ENCODE data around the gene STK32A.
A peak's percentile ranks its signal among the peaks of the same experiment; 100 is the strongest.
"Not testable (repeated sequence)": the region's sequence is repeated elsewhere in the genome, so short reads cannot be mapped to it uniquely, and the experiment has no call there.

Gene STK32A

DNA sequence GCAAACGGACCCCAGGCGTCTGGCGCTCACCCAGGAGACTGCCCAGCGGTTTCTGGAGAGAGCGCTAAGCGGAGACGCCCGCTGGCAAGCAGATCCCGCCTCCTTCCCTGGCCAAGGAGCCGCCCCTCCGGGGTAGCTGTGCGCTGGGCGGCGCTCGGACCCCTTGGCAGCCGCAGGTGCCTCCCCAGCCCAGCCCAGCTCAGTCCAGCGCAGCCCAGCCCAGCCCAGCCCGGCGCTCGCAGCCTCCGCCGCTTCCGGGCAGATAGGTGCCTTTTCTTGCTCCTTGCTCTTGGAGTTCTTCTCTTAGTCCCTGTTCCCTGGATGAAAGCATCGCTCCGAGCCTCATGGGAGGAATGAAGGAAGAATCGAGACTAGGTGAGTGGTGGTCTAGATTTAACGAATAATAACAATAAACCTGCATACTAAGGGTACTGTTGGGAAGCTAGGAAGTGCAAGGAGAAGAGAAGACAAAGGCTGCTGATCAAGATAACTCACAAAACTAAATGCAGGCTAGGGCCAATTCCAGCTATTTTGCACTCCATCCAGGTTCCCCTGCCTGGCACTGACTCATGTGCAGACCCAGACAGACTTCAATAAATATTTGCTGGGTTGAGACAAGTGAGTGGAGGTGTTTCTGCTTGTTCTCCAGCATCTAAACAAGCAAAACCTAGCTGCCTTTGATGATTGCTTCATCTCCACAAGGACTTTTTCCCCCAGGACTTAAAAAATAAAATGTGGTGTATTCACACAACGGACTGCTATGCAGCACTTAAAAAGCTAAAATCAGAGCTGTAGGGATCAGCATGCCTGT, at the start of gene STK32A:
Gene STK32A (plus strand): TSS at position 202 of the 811 bp plus-strand sequence. CDS start 4,609 bp downstream, outside the sequence.
- no peak for DNase-seq (ENCODE audit: low read depth)

- no peak for DNase-seq (ENCODE audit: low read depth)
Measured at GRCh38 chr5:147187099-147187540, 47.7 kb upstream of the STK32A start.

DNA sequence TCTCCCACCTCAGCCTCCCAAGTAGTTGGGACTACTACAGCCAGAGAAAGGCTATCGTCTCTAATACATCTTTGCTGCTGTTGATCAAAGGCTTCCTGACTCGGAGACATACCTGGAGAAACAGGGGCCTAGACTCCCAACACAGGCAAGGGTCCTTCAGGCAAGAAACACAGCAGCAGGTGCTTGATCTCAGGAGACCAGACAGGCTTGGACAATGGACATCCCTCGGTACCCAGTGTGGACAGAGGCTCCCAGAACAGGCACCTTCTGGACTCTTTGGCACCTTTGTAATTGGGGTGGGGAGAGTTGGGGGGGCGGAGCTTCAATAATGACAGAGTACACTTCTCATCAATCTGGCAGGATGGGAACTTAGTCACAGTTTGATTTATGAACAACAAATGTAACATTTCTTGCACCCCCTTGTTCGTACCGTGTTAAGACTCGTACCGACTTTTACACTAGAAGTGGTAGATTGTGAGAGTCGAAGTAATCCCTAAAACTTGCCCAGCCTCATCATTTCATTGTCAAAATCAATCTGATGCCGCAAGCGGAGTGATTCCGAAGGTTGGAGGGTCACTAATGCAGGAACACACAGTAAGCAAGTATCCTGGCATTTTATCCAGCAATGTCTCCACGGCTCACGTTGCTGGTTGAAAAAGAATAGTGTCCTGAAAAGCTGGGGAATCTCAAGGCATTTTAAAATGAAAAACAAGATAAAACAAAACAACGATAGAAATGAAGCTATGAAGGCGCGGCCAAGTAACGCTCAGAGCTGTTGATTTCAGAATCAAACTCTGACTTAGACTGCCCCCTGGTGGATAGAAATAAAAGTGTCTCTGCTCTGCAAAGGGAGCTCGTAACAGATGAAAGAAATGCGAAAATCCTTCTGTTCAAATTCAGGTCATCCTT, 46.4 kb upstream of the STK32A start:
- DNase-seq (ENCODE audit: low read depth): peak; percentile 2

DNA sequence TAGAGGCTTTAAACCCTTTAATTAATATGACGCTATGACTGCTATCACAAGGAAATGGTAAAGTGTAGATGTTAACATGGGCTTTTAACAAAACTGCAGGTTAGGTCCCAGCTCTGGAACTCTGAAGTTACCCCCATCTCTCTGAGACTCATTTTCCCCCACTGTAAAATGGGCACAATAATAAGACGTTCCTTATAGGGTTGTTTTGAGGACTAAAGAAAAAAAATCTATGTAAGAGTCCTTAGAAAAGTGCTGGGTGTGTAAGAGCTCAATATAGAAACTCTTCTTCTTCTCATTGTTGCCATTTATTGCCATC, 45.8 kb upstream of the STK32A start:
- no peak for DNase-seq (ENCODE audit: low read depth)

GRCh38 chr5:147190331-147190730, 44.5 kb upstream of the STK32A start:
- no peak for DNase-seq (ENCODE audit: low read depth)

DNA sequence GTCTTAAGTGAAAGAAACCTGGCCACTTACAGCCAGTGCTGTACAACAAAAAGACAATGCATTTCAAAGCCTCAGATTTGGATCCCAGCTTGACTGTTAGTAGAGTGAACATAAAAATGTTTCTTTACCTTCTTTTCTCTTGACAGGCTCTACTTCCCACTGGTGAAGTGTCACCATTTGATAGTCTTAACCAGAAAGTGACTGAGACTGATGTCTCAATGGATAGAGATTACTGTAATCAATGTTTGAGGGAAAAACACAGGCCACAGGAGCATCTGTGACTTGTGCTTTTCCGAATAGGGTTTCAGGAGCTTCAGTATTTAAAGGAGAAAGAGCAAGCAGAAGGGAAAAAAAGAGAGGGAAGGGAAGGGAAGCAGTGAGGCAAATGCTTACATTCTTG, 41.7 kb upstream of the STK32A start:
- no peak for DNase-seq (ENCODE audit: low read depth)

GRCh38 chr5:147200004-147200403, 34.8 kb upstream of the STK32A start:
- no peak for DNase-seq (ENCODE audit: low read depth)

- DNase-seq (ENCODE audit: low read depth): no peak
Measured at GRCh38 chr5:147203213-147203612, 31.6 kb upstream of the STK32A start.

GRCh38 chr5:147204576-147204975, 30.2 kb upstream of the STK32A start:
- DNase-seq (ENCODE audit: low read depth): no peak

- DNase-seq (ENCODE audit: low read depth): no peak
Measured at GRCh38 chr5:147208134-147208533, 26.7 kb upstream of the STK32A start.

DNA sequence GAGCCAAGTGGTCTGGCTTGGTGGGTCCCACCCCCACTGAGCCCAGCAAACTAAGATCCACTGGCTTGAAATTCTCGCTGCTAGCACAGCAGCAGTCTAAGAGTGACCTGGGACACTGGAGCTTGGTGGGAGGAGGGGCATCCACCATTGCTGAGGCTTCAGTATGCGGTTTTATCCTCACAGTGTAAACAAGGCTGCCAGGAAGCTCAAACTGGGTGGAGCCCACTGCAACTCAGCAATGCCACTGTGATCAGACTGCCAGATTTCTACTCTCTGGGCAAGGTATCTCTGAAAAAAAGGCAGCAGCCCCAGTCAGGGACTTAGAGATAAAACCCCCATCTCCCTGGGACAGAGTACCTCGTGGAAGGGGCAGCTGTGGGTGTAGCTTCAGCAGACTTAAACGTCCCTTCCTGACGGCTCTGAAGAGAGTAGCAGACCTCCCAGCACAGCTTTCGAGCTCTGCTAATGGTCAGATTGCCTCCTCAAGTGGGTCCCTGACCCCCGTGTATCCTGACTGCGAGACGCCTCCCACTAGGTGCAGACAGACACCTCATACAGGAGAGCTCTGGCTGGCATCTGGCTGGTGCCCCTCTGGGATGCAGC, 18.2 kb upstream of the STK32A start:
- no peak for DNase-seq (ENCODE audit: low read depth)

- no peak for DNase-seq (ENCODE audit: low read depth)
Measured at GRCh38 chr5:147223343-147223742, 11.5 kb upstream of the STK32A start.

DNA sequence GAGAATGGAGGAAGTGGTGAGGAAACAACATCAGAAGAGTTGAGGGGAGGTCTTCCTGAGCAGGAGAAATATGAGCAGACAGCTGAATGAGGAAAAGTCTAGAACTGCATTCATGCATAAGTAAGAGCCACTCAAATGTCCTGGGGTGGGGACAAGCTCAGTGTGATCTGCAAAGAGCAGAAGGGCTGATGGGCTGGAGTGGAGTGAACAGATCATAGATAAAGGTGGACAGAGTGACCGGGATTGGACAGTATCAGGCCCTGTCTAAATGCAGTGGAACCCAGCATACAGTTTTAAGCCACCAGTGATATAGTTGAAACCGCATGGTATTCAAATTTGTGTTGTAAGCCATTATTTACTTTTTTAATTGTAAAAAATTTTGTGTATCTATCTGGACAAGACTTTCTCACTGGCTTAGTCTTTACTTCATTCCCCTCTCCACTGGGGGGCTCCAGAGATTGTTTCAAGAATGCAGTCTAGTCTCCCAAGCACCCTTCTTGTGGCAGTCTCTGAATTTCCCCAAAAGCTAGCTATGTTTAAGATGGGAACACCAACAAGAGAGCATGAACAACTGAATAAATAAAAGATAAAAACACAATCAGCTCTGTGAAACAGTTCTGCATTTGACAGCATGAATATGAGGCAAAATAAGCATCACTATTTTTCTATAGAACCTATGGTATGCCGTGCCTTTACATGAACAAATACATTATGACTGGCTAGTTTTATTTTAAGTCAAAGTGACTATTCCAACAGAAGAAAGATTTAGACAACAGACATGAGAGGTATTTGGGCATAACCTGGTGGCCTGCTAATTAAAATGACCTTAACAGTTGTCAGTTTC, 10.7 kb upstream of the STK32A start:
- DNase-seq (ENCODE audit: low read depth): no peak

DNA sequence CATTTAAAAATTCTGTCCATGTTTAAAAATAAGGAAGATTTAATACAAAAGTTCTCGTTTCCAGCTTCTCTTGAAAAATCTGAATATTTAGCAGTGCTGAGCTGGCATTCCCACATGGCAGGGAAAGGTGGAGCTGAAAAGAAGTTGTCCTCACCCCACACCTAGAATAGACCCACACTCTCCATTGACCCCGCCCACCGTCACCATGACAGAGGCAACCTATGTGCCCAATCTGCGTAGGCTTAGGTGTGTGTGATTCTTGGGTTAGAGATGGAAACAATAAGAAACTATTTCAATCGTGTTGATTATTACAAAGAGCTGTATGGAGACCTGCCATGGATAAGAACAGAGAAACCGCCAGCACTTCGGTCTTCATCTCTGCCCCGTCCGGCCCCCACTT, 8.9 kb upstream of the STK32A start:
- DNase-seq (ENCODE audit: low read depth): no peak

- no peak for DNase-seq (ENCODE audit: low read depth)
Measured at GRCh38 chr5:147226512-147226911, 8.3 kb upstream of the STK32A start.

DNA sequence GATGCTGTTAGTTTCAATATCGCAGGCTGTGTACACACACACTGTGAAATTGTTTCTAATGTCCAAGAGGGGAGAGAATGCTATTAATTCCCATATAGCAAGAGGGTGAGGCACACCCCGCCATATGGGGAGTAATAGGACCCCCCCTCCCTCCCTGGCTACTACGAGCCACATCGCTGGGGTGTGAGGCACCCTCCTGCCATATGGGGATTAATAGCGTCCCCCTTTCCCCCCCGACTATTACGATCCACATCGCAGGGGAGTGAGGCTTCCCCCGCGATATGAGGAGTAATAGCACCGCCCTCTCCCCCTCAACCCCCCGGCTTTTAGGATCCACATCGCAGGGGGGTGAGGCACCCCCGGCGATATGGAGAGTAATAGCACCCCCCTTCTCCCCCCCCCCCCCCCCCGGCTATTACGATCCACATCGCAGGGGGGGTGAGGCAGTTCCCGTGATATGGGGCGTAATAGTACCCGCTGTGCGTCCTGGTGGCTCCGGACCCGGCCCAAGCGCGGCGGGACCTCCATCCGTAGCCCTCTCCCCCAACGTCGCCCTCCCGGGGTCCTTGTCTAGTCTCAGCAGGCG, 494 bp upstream of the STK32A start:
- DNase-seq (ENCODE audit: low read depth): no peak

DNA sequence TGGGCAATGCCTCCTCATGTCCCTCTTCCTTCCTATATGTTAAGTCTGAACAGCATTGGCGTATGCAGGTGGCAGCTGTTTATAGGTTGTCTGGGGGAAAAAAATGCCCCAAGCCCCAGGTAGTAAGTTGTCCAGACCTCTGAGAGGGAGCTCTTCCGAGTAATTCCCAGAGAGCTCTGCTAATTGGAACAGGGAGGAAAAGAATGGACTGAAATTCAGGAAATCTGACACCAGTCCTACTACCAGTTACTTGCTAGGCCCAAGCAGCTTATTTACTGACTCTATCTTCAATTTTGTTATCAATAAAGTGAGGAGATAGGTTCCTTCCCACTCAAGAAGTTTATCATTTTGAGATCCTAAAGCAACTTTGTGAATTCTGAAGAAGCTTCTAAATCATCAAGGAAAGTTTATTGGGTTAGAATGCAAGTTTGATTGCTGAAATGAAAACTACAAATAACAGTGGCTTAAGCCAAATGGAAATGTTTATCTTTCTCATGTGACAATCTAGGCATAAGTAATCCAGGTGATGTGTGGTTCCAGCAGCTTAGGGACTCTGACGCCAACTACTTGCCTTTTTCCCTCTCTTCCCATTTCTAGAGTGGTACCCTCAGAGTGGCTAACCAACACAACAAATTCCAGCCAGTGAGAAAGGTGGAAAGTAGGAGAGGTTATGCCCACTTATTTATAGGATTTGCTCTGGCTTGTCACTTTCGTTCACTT, 5.6 kb downstream of the STK32A start:
- DNase-seq (ENCODE audit: low read depth): no peak

DNA sequence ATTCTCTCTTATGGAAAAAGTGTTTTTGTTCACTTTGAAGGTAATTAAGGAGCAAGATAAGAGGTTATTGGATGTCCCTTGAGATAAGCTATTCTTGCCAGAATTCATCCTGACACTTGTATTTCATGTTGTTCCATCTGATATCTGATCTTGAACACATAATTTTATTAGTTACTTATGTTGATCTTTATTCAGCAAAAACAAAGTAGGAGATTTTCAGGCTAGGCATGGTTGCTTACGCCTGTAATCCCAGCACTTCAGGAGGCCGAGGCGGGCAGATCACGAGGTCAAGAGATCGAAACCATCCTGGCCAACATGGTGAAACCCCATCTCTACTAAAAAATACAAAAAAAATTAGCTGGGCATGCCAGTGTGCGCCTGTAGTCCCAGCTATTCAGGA, 8.4 kb downstream of the STK32A start:
- not testable (repeated sequence) for DNase-seq (ENCODE audit: low read depth)

- no peak for DNase-seq (ENCODE audit: low read depth)
Measured at GRCh38 chr5:147245381-147246165, 10.7 kb downstream of the STK32A start.

- no peak for DNase-seq (ENCODE audit: low read depth)
Measured at GRCh38 chr5:147248561-147248960, 13.7 kb downstream of the STK32A start.
